Testis (tissue), 3 donors: ENCODE data around the gene PLXND1. TPM values are rescaled to one million over a fixed set of nuclear protein-coding genes. Genes with fewer than 3 reads are reported as not detected.

Experiments used
- DNase-seq: peaks from one replicate; pipeline ENCODE4 v3.0.0-alpha.2; 2019
- H3K27ac ChIP-seq, 2 donors: fragments of 200-600 bp; sonication (generic); one replicate each; pipeline ENCODE4 v1.5.1; 2019
- H3K27me3 ChIP-seq: fragments of 200-600 bp; sonication (generic); one replicate; pipeline ENCODE4 v1.5.1; 2019
- H3K36me3 ChIP-seq: fragments of 200-600 bp; sonication (generic); one replicate; pipeline ENCODE4 v1.5.1; 2017; ENCODE audit warnings: low read depth; ENCODE audit errors: missing control alignments
- H3K4me1 ChIP-seq: fragments of 200-600 bp; sonication (generic); one replicate; pipeline ENCODE4 v1.5.1; 2019
- H3K4me3 ChIP-seq, 2 donors: fragments of 200-600 bp; sonication (generic); one replicate each; pipeline ENCODE4 v1.5.1; 2017 to 2019
- H3K9me3 ChIP-seq: fragments of 200-600 bp; sonication (generic); one replicate; pipeline ENCODE4 v1.5.1; 2017
- CTCF ChIP-seq, 3 experiments: fragments of 450-650 bp in 2 of 3; fragments of 200-600 bp in 1 of 3; sonication (generic) in 1 of 3; IDR thresholded peaks; one replicate each; pipeline ENCODE4 v1.5.1; 2016 to 2019; ENCODE audit warnings: antibody characterized with exemption in 3 of 3, mild to moderate bottlenecking in 2 of 3, moderate library complexity in 1 of 3
- POLR2A ChIP-seq: fragments of 450-650 bp; IDR thresholded peaks from one replicate; pipeline ENCODE4 v1.6.1; 2017; ENCODE audit warnings: antibody characterized with exemption, mild to moderate bottlenecking, moderate library complexity
- WGBS, 2 donors: methylation state at CpG; one replicate each; pipeline ENCODE4 v1.1.5; 2018; 5-methylcytosine and 5-hydroxymethylcytosine counted together
- intact Hi-C: fragments of 100-400 bp; cut with DNase I; formaldehyde crosslinking; loops from one replicate; pipeline ENCODE4 v1.15.1; 2023; ENCODE audit warnings: low total_unique reads
- polyA plus RNA-seq: library from polyadenylated mRNA; stranded (reverse); fragments of 350-450 nt; fragmentation: Illumina TruSeq; extraction: RNeasy Lipid Tissue Mini Kit (QIAGEN cat#74804); gene quantifications from one replicate; pipeline ENCODE4 v1.2.3, GENCODE V29; 2014; ENCODE audit warnings: low read depth, low replicate concordance; ENCODE audit not compliant: insufficient read depth
- small RNA-seq, 2 donors: library from RNA; depleted of rRNA; stranded (forward); fragments of <200 nt; gene quantifications; one replicate each; pipeline ENCODE3, GENCODE V24; 2016
- total RNA-seq, 2 donors: library from RNA; depleted of rRNA; stranded (reverse); fragments of >200 nt; gene quantifications; one replicate each; pipeline ENCODE4 v1.2.3, GENCODE V29; 2016

PLXND1 gene
- total and polyA plus RNA-seq, 3 donors from 2014 or later: 50.2 to 87.8 (median 69.2) TPM

GRCh38 chr3:129506231-129506742 lies 100.2 kb downstream of the PLXND1 start:
- H3K36me3 ChIP-seq: no peaks in the 10 kb centered on the region
- intact Hi-C loops: no loop called here
- H3K27ac ChIP-seq: no peak overlapping the region
- TF ChIP-seq POLR2A (no peak), CTCF (IDR thresholded peaks at IDR 0.05) (no peak)
- H3K4me1 ChIP-seq: no peaks in the 10 kb centered on the region
- H3K4me3 ChIP-seq: no peak overlapping the region
- WGBS, 2 donors: 66 to 70% methylated on average over 9 of the region's 9 CpGs
- H3K27me3 ChIP-seq: no peaks in the 10 kb centered on the region
- H3K9me3 ChIP-seq: no peaks in the 10 kb centered on the region
- DNase-seq: no peak

DNA sequence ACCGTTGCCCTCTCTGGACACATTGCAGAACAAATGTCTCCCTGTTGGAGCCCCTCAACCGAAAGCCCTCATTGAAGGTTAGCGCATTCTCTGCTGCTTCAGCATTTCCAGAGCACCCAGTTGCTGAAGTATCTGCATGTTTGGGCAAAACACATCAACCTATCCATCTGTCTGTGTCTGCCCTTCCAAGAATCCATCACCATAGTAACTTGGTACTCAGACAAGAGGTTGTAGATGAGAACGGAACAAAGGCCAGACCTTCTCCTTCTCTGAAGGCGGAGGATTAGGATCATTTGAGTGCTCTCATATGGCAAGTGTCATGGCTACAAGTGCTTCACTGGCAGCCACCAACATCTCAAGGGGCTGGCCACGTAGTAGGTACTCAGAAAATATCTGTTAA lies 101.1 kb downstream of the PLXND1 start:
- 86 to 90% methylated on average over 6 of the region's 6 CpGs for WGBS, 2 donors
- no peak for DNase-seq
- Histone ChIP-seq H3K36me3 (no peaks in the 10 kb centered on the region), H3K4me1 (no peaks in the 10 kb centered on the region), H3K4me3 (no peak overlapping the region), H3K27ac (no peak overlapping the region), H3K27me3 (no peaks in the 10 kb centered on the region), H3K9me3 (no peaks in the 10 kb centered on the region)
- intact Hi-C loops: no loop called here
- TF ChIP-seq CTCF (IDR thresholded peaks at IDR 0.05) (no peak), POLR2A (no peak)

Small RNA genes lying within 50 kb of the gene (small RNA-seq; reads per million reads assigned to genes)
- gene RN7SL752P: 0 reads per million in 2 donors

Other genes with a start within 250 kb of the PLXND1 start
- gene EFCAB12, start 178.0 kb downstream of the PLXND1 start, total RNA-seq: 10 to 100 TPM in 1 of 2 donors, 1 to 10 TPM in 1; 7.3 to 13.7 TPM
- gene EFCAB12, start 178.0 kb downstream of the PLXND1 start, polyA plus RNA-seq: 16.0 TPM
- 10 to 100 TPM; 26.0 to 27.6 TPM for gene MBD4, start 166.7 kb downstream of the PLXND1 start, total RNA-seq
- 30.3 TPM for gene MBD4, start 166.7 kb downstream of the PLXND1 start, polyA plus RNA-seq
- 100 to 1,000 TPM; 125 to 168 TPM for gene IFT122, start 166.5 kb downstream of the PLXND1 start, total RNA-seq
- 218 TPM for gene IFT122, start 166.5 kb downstream of the PLXND1 start, polyA plus RNA-seq
- under 1 TPM in 1 of 2 donors, not detected in 1; 0.25 TPM for gene RHO, start 78.0 kb downstream of the PLXND1 start, total RNA-seq
- not detected for gene RHO, start 78.0 kb downstream of the PLXND1 start, polyA plus RNA-seq
- 1 to 10 TPM; 4.2 to 4.8 TPM for gene H1-8, start 63.5 kb downstream of the PLXND1 start, total RNA-seq
- 8.6 TPM for gene H1-8, start 63.5 kb downstream of the PLXND1 start, polyA plus RNA-seq